Adrenal gland (tissue), 5 donors: ENCODE measurements around the gene SARNP.
A peak's percentile ranks its signal among the peaks of the same experiment; 100 is the strongest.

Experiments used
- POLR2A ChIP-seq, 2 donors: fragments of 450-650 bp; IDR thresholded peaks; one replicate each; pipeline ENCODE4 v1.6.1; 2017; ENCODE audit warnings: antibody characterized with exemption in 2 of 2, mild to moderate bottlenecking in 2 of 2, moderate library complexity in 1 of 2
- TF ChIP-seq, protein P1 (sequence below), 6 experiments: fragments of 450-650 bp in 4 of 6; fragments of 200-600 bp in 2 of 6; sonication (generic) in 1 of 6; IDR thresholded peaks; 1 replicate in 5 of 6; 2 replicates in 1 of 6; pipeline versions ENCODE4 v1.5.1 to v1.8.0; 2016 to 2021; ENCODE audit warnings: antibody characterized with exemption in 6 of 6, mild to moderate bottlenecking in 2 of 6, moderate library complexity in 1 of 6
- donor health status: DM: no; HTN: no; CAD: no.

GRCh38 chr12:55736780-55737580 is 80.5 kb downstream of the SARNP start:
- TF ChIP-seq, protein P1, sequence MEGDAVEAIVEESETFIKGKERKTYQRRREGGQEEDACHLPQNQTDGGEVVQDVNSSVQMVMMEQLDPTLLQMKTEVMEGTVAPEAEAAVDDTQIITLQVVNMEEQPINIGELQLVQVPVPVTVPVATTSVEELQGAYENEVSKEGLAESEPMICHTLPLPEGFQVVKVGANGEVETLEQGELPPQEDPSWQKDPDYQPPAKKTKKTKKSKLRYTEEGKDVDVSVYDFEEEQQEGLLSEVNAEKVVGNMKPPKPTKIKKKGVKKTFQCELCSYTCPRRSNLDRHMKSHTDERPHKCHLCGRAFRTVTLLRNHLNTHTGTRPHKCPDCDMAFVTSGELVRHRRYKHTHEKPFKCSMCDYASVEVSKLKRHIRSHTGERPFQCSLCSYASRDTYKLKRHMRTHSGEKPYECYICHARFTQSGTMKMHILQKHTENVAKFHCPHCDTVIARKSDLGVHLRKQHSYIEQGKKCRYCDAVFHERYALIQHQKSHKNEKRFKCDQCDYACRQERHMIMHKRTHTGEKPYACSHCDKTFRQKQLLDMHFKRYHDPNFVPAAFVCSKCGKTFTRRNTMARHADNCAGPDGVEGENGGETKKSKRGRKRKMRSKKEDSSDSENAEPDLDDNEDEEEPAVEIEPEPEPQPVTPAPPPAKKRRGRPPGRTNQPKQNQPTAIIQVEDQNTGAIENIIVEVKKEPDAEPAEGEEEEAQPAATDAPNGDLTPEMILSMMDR (IDR thresholded peaks at IDR 0.05): peak; percentile 45 to 86 (median 76)
- no peak for TF ChIP-seq POLR2A (IDR thresholded peaks at IDR 0.05)
